Large intestine (tissue), 12 donors: ENCODE data around the gene SLFNL1. TPM values are rescaled to one million over a fixed set of nuclear protein-coding genes. Genes with fewer than 3 reads are reported as not detected.

Experiments used
- DNase-seq, 2 donors: peaks; one replicate each; pipeline versions ENCODE4 v3.0.0 to v3.0.0-alpha.2; 2013
- H3K27ac ChIP-seq: one replicate; pipeline ENCODE4 v1.5.1; 2013; ENCODE audit warnings: low read length
- H3K27me3 ChIP-seq: 2 replicates; pipeline ENCODE4 v1.6.1; 2013; ENCODE audit warnings: low read length; ENCODE audit not compliant: control insufficient read depth, insufficient read depth
- H3K36me3 ChIP-seq: 2 replicates; pipeline ENCODE4 v1.6.1; 2013; ENCODE audit warnings: low read length; ENCODE audit not compliant: control insufficient read depth, insufficient read depth
- H3K4me1 ChIP-seq: one replicate; pipeline ENCODE4 v1.6.1; 2013; ENCODE audit warnings: low read length; ENCODE audit not compliant: control insufficient read depth, insufficient read depth
- H3K4me3 ChIP-seq: one replicate; pipeline ENCODE4 v1.5.1; 2013; ENCODE audit warnings: low read length
- H3K9me3 ChIP-seq: one replicate; pipeline ENCODE4 v1.6.1; 2013; ENCODE audit warnings: mild to moderate bottlenecking, low read depth, low read length, moderate library complexity; ENCODE audit not compliant: control insufficient read depth
- WGBS: methylation state at CpG from one replicate; pipeline ENCODE4 v1.1.5; 2013; ENCODE audit warnings: low lambda C conversion rate; ENCODE audit not compliant: insufficient coverage; 5-methylcytosine and 5-hydroxymethylcytosine counted together
- long read RNA-seq, 11 donors: transcript quantifications; one replicate each; lab custom pipeline, GENCODE V29; 2026
- polyA plus RNA-seq: library from polyadenylated mRNA; unstranded; fragments of 120-200 nt; gene quantifications from one replicate; pipeline ENCODE4 v1.2.1, GENCODE V29; 2013

The SLFNL1 gene
- polyA plus RNA-seq, result 0.85 TPM
- long read RNA-seq, donor 1, result 0 reads
- long read RNA-seq, donor 2, result 0 reads
- long read RNA-seq, donor 3, result 0 reads
- long read RNA-seq, donor 4, result 0 reads
- long read RNA-seq, donor 5, result 0 reads
- long read RNA-seq, donor 6, result 0 reads
- long read RNA-seq, donor 7, result 0 reads
- long read RNA-seq, donor 8, result 0 reads
- long read RNA-seq, donor 9, result 0 reads
- long read RNA-seq, donor 10, result 0 reads
- long read RNA-seq, donor 11, result 0 reads

DNA sequence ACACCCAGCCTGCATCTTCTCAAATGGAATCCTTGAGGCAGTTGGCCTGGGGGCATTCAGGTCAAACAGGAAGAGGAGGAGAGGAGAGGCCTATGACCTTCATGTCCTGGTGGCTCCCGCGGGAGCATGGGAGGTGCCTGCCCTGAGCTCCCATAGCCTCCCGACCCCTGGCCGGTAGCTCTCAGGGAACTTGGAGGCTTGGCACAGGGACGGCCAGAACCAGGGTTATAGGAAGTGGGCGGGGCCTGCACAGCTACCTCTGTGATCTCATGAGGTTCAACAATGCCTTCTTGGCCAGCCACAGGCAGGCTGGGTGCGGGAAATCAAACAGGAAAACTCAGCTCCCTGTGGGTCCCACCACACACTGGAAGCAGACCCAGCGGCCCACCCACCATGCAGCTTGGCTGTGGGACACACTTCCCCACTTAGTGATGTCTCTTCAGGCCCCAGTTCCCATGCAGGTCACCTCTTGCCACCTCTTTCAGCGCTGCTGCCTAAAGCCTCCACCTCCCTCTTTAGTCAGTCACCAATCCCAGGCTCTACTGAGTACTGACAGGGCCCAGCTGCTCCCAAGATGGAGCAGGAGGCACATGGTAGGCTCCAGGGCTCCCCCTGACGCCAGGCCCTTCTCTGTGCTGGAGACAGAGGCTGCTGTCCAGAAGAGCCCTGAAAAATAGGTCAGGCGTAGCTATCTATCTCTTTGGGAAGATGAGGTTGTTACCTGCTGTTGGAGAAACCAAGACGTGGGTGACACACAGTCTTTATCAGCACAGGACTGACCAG, at the start of gene SLFNL1:
TSS of gene SLFNL1 (minus strand) at position 200 of the 783 bp plus-strand sequence. CDS start 1,065 bp downstream, outside the sequence.
- H3K36me3 ChIP-seq, result peaks cover 33% of the 10 kb centered on the region
- peaks cover 4% of the 10 kb centered on the region for H3K9me3 ChIP-seq
- H3K4me1 ChIP-seq, result peaks cover 12% of the 10 kb centered on the region
- H3K4me3 ChIP-seq, result no peak within 1 kb of the TSS
- H3K27ac ChIP-seq, result no peak within 1 kb of the TSS
- H3K27me3 ChIP-seq, result no peaks in the 10 kb centered on the region
- no CpG with 5 or more reads among the region's 12 CpGs for WGBS
- no peak for DNase-seq

DNA sequence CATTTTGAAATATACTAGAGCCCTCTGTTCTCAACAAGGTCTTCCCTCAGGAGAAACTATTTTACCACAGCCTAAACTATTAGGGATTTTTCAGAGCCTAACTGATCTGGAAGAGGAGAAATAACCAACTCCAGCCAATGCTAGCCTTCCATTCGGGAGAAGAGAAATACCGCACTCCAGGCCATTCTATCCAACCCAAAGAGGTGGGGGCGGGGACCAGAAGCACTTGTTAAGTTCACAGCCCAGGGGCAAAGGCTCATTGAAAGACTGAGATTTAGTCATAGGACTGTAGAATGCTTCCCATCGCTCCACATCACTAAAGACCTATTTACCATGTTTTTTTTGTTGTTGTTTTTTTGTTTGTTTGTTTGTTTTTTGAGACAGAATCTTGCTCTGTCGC, 35.4 kb upstream of the SLFNL1 start:
- no peak overlapping the region for H3K27ac ChIP-seq
- no CpG with 5 or more reads among the region's 5 CpGs for WGBS
- DNase-seq, result no peak
- H3K4me3 ChIP-seq, result no peak overlapping the region
- H3K4me1 ChIP-seq, result no peaks in the 10 kb centered on the region
- peaks cover 48% of the 10 kb centered on the region for H3K36me3 ChIP-seq
- H3K27me3 ChIP-seq, result no peaks in the 10 kb centered on the region
- peaks cover 8% of the 10 kb centered on the region for H3K9me3 ChIP-seq

DNA sequence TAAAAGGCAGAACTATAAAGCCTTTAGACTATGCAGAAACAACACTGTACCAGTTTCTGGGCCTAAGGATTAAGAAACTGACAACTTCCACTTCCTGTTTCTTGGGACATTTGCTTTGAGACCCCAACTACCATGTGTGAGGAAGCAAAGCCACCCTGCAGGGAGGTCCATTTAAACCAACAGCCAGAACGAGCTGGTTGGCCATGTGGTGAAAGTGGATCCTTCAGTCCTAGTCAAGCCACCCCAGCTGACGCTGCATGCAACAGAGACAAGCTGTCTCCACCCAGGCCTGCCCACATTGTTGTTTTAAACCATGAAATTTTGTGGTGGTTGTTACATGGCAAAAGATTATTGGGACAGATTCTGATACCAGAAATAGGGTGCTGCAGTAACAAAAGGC, 31.8 kb upstream of the SLFNL1 start:
- no peak overlapping the region for H3K27ac ChIP-seq
- H3K27me3 ChIP-seq, result no peaks in the 10 kb centered on the region
- peaks cover 41% of the 10 kb centered on the region for H3K36me3 ChIP-seq
- no peak for DNase-seq
- no CpG with 5 or more reads among the region's 2 CpGs for WGBS
- no peaks in the 10 kb centered on the region for H3K4me1 ChIP-seq
- no peaks in the 10 kb centered on the region for H3K9me3 ChIP-seq
- no peak overlapping the region for H3K4me3 ChIP-seq

DNA sequence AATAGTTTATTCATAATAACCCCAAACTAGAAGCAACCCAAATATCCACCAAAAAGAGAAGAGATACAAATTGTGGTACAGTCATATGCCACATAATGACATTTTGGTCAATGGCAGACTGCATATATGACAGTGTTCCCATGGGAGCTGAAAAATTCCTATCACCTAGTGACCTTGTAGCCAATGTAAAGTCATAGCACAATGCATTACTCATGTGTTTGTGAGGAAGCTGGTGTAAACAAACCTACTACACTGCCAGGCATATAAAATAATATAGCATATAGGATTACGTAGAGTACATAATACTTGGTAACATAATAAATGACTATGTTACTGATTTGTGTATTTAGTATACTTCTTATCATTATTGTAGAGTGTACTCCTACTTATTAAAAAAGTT, 29.5 kb upstream of the SLFNL1 start:
- H3K9me3 ChIP-seq, result no peaks in the 10 kb centered on the region
- H3K4me3 ChIP-seq, result no peak overlapping the region
- H3K4me1 ChIP-seq, result peaks cover 4% of the 10 kb centered on the region
- peaks cover 56% of the 10 kb centered on the region for H3K36me3 ChIP-seq
- WGBS, result 100% methylated on average over 1 of the region's 1 CpG
- no peaks in the 10 kb centered on the region for H3K27me3 ChIP-seq
- H3K27ac ChIP-seq, result no peak overlapping the region
- no peak for DNase-seq

DNA sequence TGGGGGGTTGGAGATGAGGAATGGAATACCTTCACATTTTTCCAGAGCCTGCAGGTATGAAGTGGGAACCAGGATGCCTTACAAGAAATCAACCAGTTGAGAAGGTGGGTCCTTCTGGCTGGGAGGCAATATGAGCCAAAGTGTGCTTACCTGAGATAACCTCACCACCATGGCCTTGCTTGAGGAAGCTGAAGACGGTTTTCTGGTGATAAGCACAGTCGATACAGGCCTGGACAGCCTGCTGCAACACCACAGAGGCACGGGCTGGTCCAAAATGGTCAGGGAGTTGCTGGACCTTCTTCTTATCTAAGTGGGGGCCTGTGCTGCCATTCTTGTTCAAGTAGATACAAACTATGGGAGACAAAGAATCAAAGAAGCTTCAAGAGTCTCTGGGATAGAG, 27.0 kb upstream of the SLFNL1 start:
- no peak overlapping the region for H3K27ac ChIP-seq
- H3K9me3 ChIP-seq, result no peaks in the 10 kb centered on the region
- WGBS, result no CpG with 5 or more reads among the region's 3 CpGs
- no peaks in the 10 kb centered on the region for H3K27me3 ChIP-seq
- no peak overlapping the region for H3K4me3 ChIP-seq
- peaks cover 60% of the 10 kb centered on the region for H3K36me3 ChIP-seq
- H3K4me1 ChIP-seq, result peaks cover 15% of the 10 kb centered on the region
- DNase-seq, result no peak

DNA sequence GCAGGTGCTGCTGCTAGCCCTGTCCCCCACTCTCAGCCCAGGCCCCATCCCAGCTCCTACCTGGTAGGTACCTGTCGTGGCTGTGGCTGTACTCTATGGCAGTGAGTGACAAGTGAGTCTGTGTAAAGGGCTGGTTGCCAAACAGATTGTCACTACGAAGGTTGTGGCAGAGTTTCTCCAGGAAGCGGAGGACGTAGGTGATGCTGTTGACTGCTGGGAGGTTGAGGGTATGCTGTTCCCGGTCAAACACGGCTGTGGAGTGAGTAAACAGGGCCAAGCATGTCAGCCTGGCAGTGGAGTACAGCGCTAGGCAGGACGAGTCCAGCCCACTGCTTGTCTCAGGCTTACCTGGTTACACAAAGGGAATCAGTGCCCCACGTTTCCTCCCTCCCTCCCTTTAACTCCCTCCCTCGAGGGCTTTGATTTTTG, 24.8 kb upstream of the SLFNL1 start:
- peak in 1 of 2 donors; percentile 33 for DNase-seq
- Histone ChIP-seq H3K36me3 (peaks cover 53% of the 10 kb centered on the region), H3K27ac (no peak overlapping the region), H3K4me3 (no peak overlapping the region), H3K4me1 (peaks cover 15% of the 10 kb centered on the region), H3K9me3 (no peaks in the 10 kb centered on the region), H3K27me3 (no peaks in the 10 kb centered on the region)
- WGBS, result no CpG with 5 or more reads among the region's 10 CpGs

DNA sequence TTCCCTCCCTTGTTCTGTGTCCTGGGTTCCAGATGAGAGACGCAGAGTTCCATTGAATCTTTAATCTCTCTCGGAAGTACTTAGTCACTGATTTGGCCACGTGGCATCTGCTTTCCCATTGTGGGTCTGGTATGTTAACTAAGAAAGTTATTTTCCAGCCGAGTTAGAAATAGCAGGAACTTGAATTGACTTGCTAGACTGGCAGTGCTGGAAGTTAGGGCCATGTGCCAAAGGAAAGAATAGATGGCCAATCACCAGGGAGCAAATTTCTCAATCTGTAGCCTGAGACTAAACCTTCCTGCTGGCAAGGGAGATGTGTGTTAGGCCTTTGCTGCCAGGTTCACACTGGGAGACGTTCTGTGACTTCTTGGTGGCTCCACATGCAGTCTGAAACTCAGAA, 24.2 kb upstream of the SLFNL1 start:
- Histone ChIP-seq H3K4me3 (no peak overlapping the region), H3K9me3 (no peaks in the 10 kb centered on the region), H3K27me3 (no peaks in the 10 kb centered on the region), H3K4me1 (peaks cover 15% of the 10 kb centered on the region), H3K27ac (no peak overlapping the region), H3K36me3 (peaks cover 51% of the 10 kb centered on the region)
- WGBS, result 80% methylated on average over 1 of the region's 5 CpGs
- no peak for DNase-seq

DNA sequence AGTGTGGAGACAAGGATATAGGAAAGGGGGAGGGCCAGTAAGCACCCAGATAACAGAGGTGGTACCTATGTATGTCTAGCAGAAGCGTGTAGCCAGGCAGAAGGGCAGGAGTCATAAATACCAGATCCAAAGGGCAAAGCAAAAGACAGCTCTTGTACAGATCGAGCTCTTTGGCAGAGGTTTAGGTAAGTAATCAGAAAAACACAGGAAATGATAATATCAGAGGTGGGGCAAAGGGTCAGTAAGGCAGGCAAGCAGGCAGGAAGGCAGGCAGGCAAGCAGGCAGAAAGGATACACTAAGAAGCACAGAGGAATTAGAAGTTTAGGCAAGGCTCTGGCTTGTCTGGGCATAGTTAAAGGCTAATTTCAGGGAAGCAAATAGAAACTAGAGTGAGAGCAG, 22.7 kb upstream of the SLFNL1 start:
- peak overlapping the region; percentile 43 for H3K27ac ChIP-seq

DNA sequence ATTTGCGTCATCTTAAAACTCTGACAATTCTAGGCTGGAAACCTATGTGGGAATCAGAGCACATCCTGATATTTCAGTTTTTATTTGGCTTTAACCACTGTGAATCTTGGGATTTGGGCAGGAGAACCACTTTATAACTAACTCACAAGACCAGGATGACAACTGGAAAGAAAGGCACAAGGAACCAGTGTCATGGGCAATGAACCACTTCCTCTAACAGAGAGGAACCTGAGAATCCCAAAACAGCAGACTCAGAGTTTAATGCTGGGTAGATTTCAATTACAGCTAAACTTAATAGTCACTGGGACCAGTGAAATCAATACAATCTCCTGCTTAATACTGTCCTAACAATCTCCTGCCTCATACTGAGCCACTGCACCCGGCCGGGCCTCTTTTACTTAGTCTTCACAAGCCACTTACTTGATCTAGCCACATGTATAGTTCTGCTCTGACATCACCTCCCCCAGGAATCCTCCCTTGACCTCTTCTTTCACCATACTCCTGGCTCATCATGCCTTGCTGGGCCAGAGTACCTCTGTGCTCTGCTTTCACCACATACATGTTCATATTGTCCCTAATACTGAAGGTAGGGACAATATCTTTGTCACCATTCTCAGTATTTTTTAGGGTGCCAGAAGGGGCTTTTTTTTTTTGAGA, 20.2 kb upstream of the SLFNL1 start:
- H3K36me3 ChIP-seq, result peaks cover 53% of the 10 kb centered on the region
- DNase-seq, result no peak
- H3K27me3 ChIP-seq, result no peaks in the 10 kb centered on the region
- no peak overlapping the region for H3K27ac ChIP-seq
- no peak overlapping the region for H3K4me3 ChIP-seq
- WGBS, result 100% methylated on average over 1 of the region's 3 CpGs
- peaks cover 14% of the 10 kb centered on the region for H3K4me1 ChIP-seq
- H3K9me3 ChIP-seq, result no peaks in the 10 kb centered on the region

More for the DNA sequence above, 22.7 kb upstream of the SLFNL1 start:
- H3K9me3 ChIP-seq, result no peaks in the 10 kb centered on the region
- peak; percentile 35 to 70 for DNase-seq
- peaks cover 15% of the 10 kb centered on the region for H3K4me1 ChIP-seq
- H3K27me3 ChIP-seq, result no peaks in the 10 kb centered on the region
- WGBS, result no CpG with 5 or more reads among the region's 2 CpGs
- peaks cover 55% of the 10 kb centered on the region for H3K36me3 ChIP-seq
- H3K4me3 ChIP-seq, result no peak overlapping the region

DNA sequence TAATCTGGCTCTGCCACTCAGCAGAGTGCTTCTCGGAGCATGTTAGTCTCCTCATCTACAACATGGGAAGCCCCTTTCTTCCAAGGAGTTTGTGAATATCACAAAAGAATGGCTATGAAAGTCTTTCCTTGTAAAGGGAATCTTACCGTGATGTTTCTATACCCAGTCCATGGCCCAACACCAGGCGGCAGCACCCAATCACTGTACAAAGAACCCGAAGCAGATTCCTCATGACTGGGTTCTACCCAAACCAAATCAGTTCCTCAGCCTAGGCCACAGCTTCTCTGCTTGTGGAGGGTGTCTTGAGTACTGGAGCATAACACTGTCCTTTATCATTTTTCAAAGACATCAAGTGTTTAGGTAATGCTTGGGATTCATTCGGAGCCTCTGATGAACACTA, 16.6 kb upstream of the SLFNL1 start:
- Histone ChIP-seq H3K27ac (no peak overlapping the region), H3K36me3 (peaks cover 65% of the 10 kb centered on the region), H3K4me1 (no peaks in the 10 kb centered on the region), H3K4me3 (no peak overlapping the region), H3K27me3 (no peaks in the 10 kb centered on the region), H3K9me3 (no peaks in the 10 kb centered on the region)
- no peak for DNase-seq
- WGBS, result no CpG with 5 or more reads among the region's 5 CpGs
